Placental epithelial cell (primary cell): ENCODE data around the gene USF2. TPM values are rescaled to one million over a fixed set of nuclear protein-coding genes. Genes with fewer than 3 reads are reported as not detected.

Experiments used
- total RNA-seq: library from RNA; depleted of rRNA; stranded (reverse); fragments of >200 nt; gene quantifications from 2 replicates; pipeline ENCODE4 v1.2.3, GENCODE V29; 2012

Gene USF2, protein sequence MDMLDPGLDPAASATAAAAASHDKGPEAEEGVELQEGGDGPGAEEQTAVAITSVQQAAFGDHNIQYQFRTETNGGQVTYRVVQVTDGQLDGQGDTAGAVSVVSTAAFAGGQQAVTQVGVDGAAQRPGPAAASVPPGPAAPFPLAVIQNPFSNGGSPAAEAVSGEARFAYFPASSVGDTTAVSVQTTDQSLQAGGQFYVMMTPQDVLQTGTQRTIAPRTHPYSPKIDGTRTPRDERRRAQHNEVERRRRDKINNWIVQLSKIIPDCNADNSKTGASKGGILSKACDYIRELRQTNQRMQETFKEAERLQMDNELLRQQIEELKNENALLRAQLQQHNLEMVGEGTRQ
- total RNA-seq: 64.8 and 71.2 TPM in 2 replicates

DNA sequence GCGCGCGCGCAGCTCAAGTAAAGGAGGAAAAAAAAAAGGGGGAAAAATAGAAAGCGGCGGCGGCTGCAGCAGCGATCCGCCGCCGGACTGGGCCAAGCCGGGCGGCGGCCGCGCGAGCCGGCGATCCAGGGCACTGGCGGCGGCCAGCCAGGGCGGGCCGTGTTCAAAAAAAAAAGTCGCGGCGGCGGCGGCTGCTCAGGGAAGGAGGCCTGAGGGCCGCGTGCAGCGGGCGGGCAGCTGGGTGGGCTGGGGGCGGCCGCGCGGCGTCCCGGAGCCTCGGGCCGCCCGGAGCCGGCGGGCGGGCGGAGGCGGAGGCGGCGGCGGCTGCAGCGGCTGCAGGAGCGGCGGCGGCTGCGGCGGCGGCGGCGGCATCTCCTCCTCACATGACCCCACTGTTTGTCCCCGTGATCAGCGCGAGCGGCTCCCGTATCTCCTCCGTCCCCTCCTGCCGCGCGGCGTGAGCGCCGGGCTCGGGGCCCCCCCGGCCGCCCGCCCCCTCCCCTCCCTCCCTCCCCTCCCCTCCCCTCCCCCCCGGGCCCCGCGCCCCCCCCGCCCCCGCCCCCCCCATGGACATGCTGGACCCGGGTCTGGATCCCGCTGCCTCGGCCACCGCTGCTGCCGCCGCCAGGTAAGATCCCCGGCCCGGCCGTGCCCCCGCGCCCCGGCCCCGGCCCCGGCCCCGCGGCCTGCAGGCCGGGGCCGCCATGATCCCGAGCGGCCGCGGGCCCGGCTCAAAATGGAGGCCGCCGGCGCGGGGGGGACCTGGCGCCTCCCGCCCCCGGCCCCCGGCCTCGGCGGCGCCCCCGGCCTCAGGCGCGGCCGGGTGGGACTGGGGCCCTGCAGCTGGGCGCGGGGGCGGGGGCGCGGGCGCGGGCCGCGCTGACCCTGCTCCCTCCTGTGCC lies at the start of gene USF2:
TSS of gene USF2 (plus strand) at position 427 of the 902 bp plus-strand sequence. CDS start at position 567, 140 bp downstream.

DNA sequence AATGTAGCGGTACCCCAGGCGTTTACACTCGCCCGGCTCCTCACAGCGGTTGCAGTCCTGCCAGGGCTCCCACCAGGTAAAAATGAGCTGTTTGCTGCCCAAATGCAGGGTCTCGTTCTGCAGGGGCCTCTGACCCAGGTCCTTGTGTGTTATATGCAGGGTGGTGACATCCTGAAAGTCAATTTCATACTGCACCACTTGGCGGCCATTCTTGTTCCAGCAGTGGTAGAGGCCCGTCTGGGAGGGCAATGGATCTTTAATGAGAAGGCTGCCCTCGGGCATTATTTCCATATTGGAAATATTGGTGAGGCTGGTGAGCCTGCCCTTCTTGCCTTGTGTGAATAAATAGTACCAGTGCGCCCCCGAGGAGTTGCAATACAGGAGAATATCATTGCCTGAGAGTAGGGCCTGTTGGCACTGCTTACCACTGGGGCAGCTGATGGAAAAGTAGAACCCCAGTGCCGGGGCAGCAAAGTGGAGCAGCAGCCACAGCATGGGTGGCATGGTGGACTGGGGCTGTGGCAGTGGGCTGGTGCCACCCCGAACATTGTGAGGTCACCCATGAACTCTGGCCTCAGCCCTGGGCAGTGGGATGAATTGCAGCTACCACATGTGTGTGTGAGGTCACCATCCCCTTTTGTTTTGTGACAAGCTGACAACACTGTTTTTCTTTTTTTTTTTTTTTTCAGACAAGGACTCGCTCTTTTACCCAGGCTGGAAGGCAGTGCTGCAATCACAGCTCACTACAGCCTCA lies 40.4 kb upstream of the USF2 start, which contains the start of gene FAM187B:
TSS of gene FAM187B (minus strand) at position 563 of the 754 bp plus-strand sequence. CDS start at position 504, 59 bp downstream.

DNA sequence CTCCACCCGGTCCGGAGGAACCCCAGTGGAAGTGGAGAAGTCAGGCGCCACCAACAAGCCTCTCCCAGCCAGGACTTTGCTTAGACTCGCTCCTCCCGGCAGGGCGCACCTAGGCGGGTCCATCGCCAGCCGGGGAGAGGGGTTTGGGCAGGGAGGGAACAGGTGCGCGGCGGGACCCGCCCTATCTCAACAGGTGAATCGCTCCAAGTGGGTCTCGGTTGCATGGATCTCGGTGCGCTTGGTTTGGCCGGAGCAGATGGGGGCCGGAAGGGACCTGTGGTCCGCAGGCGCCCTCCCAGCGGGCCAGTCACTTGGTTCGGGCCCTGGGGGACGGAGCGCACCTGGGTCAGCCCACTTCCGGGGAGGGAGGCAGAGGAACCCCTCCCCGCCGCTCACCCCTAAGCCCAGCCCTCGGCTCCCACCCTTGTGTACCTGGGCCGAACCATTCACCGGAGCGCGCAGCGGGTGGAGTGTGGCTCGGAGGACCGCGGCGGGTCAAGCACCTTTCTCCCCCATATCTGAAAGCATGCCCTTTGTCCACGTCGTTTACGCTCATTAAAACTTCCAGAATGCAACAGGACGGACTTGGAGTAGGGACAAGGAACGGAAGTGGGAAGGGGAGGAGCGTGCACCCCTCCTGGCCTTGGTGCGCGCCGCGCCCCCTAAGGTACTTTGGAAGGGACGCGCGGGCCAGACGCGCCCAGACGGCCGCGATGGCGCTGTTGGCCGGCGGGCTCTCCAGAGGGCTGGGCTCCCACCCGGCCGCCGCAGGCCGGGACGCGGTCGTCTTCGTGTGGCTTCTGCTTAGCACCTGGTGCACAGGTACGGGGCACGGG lies 20.2 kb upstream of the USF2 start, which contains the start of gene LSR:
TSS of gene LSR (plus strand) at position 693 of the 836 bp plus-strand sequence. CDS start at position 714, 21 bp downstream.

DNA sequence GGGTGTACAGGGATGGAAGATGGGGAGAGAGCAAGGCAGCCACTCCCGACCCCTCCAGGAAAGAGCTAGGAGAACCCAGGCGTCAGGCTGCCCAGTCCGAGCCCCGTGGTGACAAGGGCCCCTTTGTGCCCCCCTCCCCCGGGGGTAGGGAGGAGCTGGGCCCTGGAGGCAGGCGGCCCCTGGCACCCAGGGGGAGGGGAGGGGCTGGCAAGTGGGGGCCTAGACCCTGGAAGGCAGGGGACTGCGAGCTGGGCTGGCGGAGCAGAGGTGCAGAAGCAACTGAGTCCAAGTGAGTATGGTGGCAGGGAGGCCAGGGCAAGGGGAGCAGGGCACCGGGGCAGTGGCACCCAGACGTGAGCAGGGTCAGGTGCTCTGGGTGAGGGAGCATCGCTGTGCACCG lies 23.2 kb downstream of the USF2 start, which contains the start of gene MAG:
TSS of gene MAG (plus strand) at position 246 of the 400 bp plus-strand sequence. CDS start 3,248 bp downstream, outside the sequence.

DNA sequence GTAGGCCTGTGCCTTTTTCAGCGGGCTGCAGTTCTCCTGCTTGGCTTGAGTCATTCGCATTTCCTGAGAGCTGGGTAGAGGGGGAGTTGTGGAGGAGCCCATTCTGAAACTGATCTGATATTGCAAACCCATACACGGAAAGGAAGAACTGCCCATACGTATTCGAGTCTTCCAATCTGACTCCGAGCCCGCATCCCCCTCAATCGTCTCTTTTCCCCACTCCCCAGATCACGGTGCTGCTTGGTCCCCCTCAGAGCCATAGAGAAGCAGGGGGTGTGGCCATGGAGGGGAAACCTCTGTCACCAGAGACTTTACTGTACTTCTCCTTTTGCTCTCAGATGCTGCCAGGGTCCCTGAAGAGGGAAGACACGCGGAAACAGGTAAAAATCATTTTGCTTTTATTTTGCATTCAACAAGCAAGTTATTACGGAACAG lies 60.1 kb downstream of the USF2 start, which contains the start of gene CD22:
TSS of gene CD22 (plus strand) at position 337 of the 435 bp plus-strand sequence. CDS start 2,854 bp downstream, outside the sequence.

Other genes starting within 250 kb of the USF2 start
- gene SCN1B, start 238.5 kb upstream of the USF2 start, total RNA-seq: 0.22 and 0.79 TPM in 2 replicates
- 0.22 and 0.79 TPM in 2 replicates for gene HPN, start 227.2 kb upstream of the USF2 start, total RNA-seq
- gene FXYD3, start 153.1 kb upstream of the USF2 start, total RNA-seq: 0.39 TPM in 1 of 2 replicates, not detected in the other
- 0.22 and 1.2 TPM in 2 replicates for gene LGI4, start 133.9 kb upstream of the USF2 start, total RNA-seq
- not detected in 2 replicates for gene FXYD1, start 130.1 kb upstream of the USF2 start, total RNA-seq
- not detected in 2 replicates for gene FXYD7, start 125.7 kb upstream of the USF2 start, total RNA-seq
- gene FXYD5, start 114.2 kb upstream of the USF2 start, total RNA-seq: 93.8 and 133 TPM in 2 replicates
- gene FAM187B, start 40.2 kb upstream of the USF2 start, total RNA-seq: not detected in 2 replicates
- 53.0 and 62.4 TPM in 2 replicates for gene LSR, start 20.0 kb upstream of the USF2 start, total RNA-seq
- gene HAMP, start 13.6 kb downstream of the USF2 start, total RNA-seq: under 0.01 and 0.11 TPM in 2 replicates
- gene MAG, start 23.2 kb downstream of the USF2 start, total RNA-seq: under 0.01 TPM in 1 of 2 replicates, not detected in the other
- 0.11 and 1.6 TPM in 2 replicates for gene CD22, start 60.2 kb downstream of the USF2 start, total RNA-seq
- not detected in 2 replicates for gene FFAR1, start 78.9 kb downstream of the USF2 start, total RNA-seq
- gene FFAR3, start 89.5 kb downstream of the USF2 start, total RNA-seq: not detected in 2 replicates
- gene GPR42, start 102.1 kb downstream of the USF2 start, total RNA-seq: not detected in 2 replicates
- not detected in 2 replicates for gene FFAR2, start 179.3 kb downstream of the USF2 start, total RNA-seq
- not detected in 2 replicates for gene KRTDAP, start 221.5 kb downstream of the USF2 start, total RNA-seq
- 19.2 and 24.3 TPM in 2 replicates for gene DMKN, start 244.7 kb downstream of the USF2 start, total RNA-seq